GM19324 (cell line): ENCODE measurements around the gene SOX1.

Source experiments
- ATAC-seq: cut with Tn5 transposase; IDR thresholded peaks from one replicate; pipeline ENCODE4 v1.9.1; 2021; ENCODE audit warnings: mild to moderate bottlenecking, moderate library complexity; ENCODE audit not compliant: unreplicated experiment, low FRiP score

The SOX1 gene

DNA sequence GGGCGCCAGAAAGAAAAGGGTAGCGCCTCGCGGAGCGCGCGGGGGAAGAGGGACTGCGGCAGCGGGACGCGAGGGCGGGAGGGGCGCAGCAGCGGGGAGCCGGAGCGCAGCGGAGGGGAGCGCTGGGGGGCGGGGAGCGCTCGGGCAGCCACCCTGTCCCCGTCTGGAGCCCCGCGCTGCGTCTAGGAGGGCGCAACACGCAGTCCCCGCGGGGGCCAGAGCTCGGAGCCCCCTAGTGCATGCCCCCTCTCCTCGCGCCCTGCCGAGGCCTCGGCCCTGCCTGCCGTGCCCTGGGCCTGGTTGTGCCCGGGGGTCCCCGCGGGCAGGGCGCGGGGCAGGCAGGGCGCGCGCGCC lies 37.9 kb downstream of the SOX1 start:
- ATAC-seq: no peak

DNA sequence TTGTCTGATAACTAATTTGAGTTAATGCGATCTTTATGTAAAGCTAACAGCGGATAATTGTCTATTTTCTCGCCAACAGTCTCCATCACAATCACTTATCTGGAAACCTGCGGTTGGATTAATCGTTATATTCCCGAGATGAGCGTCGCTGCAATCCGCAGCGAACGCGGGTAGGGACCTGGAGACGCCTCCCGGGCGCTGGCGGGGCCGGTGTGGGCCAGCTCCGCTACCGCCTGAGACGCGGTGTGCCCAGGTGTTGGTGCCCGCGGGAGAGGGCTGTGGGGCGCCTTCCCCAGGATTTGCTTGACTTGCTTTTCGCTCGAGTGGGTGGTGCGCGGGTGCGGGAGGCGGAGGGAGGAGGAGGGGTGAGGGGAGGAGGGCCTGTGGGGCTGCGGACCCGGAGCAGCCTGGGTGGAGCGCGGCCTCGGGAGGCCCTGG lies 38.3 kb downstream of the SOX1 start:
- ATAC-seq: no peak

DNA sequence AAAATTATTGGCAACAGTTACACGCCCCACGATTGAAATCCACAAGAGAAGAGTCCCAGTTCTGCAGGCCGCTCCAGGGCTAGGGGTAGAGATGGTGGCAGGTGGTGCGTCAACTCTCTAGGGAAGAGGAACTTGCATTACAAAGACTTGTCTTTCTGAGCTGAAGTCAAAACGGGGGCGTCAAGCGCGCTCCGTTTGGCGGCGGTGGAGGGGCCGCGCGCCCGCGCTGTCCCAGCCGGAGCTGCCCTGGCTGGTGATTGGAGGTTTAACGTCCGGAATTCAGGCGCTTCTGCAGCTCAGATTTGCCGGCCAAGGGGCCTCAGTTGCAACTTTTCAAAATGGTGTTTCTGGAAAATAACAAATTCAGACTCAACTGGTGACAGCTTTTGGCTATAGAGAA lies 38.9 kb downstream of the SOX1 start:
- ATAC-seq: no peak

DNA sequence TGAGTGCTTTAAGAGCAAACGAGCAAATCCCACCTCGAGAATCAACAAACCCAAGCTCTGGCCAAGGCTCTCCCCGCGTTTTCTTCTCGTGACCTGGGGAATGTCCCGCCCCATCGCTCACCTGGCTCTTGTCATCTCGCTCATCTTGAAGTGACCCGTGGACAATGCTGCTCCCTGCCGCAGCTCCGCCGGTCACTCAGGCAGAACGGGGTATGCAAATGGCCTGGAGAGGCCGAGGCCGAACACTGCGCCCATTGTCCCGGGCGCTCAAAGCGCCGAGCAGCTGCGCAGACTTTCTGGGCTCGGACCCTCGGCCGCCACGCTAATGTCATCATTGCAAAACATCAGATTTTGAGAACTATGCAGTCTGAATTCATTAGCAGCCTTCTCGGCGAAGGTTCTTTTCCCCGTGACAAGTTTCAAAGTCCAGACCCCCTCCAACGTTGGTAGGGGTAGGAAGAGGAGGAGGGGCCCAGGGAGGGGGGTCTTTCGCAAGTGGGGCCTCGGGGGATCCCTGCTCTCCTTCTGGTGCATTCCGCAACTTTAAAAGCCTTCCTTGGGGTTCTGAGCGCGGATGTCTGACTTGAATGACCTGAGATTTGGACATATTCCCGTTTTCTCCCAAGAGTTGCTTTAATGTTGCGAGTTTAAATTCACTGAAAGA lies 39.7 kb downstream of the SOX1 start:
- ATAC-seq: no peak

DNA sequence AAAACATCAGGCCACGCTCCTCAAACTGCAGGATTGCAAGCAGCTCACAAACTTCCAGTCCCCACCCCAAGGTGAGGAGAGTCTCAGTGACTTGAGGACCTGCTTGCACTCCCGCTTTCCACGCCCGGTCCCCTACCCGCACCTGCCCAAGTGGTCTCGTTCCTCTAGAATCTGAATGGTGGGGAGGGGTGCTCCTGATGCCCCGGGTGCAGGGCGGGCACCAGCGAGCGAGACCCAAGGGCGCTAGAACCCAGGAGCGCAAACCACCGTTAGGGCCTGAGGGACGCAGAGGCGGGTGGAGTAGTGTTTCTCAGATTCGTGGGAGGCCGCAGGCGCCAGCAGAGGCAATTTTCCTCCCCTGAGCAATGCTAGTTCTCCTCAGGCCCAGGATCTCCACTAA lies 40.3 kb downstream of the SOX1 start:
- no peak for ATAC-seq

DNA sequence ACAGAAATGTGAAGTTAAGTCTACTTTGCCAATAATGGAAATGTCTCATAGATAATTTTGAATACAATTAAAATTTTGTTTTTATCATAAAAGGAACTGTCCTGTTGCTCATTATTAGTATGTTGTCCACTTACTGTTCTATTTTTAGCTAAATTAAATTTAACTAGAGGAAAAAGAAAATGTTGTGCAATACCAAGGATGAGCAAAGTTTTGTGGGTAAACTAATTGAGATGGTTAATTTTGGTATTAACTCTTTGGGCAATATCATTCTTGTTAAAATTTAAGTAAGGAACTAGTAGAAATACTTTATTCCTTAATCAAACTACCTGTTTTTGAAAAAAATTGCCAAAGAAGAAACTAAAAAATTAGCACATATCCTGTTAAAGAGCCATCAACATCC lies 43.5 kb downstream of the SOX1 start:
- ATAC-seq: no peak

DNA sequence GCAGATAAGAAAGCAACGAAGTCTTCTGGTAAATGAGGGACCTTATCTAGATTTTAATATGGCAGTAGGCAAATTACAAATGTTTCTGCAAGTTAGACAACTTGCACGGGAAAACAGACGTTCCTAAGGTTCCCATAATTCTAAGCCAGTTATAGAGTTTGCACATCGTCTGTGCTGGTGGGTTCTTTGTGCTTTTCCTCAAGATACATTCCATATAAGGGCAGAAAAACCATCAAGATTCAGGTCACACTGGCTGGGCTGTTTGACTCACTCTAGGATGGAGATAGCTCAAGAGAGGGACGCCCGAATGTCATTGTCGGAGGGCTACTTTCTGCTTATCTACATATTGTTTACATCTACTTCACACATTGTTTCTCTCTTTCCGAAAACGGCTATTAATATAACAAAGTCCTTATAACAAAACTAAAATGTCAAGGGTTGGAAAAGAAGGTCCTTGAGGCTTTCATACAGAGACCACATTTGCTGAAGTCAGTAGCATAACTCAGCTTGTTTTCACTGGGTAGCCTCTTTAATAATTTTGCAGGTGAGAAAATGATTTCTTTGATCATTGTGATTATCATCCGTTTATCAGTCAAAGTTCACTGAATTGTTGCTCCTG lies 44.4 kb downstream of the SOX1 start:
- ATAC-seq: no peak

DNA sequence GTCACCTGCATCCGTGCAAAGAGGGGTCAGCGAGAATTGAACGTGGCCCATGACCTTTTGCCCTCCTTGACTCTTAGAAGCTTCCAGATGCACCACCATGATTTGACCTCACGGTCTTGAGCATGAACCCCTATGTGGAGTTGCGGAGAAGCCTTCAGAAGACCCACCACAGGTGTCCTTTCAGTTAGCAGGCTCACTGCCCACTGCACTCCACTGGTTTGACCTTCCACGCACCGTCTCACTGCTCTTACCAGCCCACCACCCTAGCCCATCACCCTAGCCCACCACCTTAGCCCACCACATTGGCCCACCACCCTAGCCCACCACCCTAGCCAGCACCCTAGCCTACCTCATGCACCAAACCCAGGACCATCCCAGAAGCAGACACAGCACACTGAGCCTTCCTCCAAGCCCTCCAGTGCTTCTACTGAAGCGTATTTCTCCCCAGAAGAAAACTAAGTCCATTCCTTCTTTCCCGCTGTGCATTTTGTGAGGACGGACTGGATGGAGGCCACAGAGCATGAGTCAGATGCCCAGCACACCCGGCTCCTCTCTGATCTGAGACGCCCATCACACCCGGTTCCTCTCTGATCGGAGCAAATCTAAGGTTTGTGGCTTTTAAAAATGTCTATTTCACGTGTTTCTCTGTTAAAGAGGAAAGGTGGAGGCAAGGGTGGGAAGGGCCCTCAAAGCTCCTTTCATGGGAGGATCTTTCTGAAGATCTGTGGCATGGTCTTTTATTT lies 45.8 kb downstream of the SOX1 start:
- no peak for ATAC-seq

DNA sequence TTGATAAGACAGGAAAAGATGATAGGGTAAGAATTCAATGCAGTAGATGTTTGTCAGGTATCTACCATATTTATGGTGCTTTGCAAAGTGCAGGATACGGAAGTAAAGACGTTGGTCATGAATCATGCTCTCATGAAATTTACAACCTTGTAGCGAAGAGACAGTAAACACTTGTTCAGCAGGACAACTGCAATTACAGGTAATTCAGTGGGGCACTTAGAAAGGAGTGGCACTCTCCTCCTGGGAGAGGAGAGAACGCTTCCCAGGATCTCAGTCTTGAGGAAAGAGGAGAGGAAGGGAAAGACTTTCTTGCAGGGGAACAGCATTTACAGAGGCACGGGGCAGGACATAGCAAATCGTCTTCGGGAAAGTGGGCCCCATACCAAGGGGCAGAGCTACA lies 46.4 kb downstream of the SOX1 start:
- ATAC-seq: no peak

DNA sequence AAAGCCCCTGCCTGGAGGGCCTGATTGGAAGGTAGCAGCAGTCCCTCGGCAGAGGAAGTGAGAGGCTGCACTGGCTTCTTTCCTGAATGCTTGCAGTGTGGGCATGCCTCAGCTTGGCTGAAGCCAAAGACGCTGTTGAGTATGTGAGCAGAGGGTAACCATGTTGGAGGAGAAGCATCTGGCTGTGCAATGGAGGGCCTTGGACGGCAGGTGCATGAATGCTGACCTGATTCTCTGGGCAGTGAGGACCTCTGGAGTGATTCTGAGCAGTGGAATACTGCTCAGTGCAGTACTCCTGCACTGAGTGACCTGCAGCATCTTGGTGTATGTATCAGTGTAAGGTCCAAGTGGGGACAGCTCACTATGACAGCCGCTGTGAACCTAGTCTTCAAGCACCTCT lies 46.9 kb downstream of the SOX1 start:
- ATAC-seq: no peak

DNA sequence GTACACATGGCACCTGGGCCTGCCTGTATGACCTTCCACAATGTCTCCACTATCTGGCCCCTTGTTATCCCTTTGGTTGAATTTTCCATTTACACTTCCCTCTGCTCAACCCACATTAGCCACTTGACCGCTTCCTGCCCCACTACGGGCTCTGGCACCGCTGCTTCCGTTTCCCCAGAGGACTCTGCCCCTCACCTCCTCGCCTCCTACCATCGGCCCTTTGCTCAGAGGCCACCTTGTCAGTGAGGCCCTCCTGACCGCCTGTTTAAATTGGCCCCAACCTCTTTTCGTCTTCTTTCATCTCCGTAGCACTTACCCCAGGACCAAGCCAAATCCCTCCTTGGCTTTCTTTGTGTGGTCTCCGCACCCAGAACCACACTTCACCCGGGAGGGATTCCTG lies 47.4 kb downstream of the SOX1 start:
- ATAC-seq: no peak

DNA sequence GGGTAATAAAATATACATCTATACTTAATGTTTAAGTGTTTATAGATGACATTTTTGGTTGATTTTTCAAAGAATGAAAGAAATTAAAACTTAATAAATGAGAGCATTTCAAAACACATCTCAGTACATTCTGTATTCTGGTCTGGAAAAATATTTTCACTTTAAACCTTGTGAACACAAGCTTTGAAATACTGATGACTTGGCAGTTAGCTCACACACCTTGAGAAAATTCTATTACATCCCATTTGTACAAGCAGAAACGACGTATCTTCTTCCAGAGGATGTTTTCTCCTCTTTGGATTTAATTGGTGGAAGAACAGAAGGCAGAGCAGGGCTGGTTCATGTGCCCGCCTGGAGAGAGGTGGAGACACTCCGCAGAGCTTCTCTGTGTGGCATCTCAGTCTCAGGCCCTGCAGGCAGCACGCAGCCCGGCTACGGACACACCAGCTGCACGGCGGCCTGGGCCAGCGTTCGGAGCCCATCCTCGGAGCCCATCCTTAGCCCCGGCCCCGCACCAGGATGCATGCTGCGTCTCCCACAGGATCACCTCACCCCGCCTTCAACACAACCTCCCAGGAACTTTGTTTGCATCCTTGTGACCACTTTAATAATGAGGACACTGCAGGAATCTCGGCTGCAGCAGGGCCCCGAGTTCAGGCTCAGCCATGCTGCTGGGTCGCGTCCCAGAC lies 48.6 kb downstream of the SOX1 start:
- ATAC-seq: no peak

DNA sequence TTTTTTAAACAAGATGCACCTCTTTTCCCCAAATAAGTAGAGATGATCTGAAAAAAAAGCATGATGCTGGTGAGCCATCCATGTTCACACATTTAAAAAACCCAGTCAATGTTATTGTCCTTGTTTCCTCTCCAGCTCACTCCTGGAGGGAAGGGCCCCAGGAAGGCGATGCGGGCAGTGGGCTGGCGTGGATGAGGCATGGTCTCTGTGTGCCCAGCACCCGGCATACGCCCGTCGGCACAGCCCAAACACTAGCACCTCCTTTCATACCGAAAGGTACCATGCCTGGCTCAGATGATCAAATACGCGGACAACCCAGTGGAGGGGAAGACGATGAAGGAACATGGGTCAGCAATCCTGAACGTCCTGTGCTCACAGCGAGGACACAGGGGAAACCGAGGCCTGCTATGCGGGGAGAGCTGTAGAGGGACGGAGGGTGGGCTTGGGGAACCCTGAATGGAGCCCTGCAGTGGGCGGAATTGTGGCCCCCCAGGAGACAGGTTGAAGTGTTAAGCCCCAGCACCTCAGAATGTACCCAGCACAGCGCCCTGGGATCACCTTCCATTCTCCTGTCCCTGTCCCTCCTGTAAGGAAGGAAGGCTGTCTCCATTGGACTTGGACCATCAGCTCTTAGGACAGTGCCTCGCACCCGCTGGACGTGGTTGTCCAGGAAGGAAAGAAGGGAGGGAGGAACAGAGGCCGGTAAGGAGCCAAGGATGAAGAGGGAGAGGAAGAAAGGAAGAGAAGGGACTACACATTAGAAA lies 49.4 kb downstream of the SOX1 start:
- ATAC-seq: no peak

DNA sequence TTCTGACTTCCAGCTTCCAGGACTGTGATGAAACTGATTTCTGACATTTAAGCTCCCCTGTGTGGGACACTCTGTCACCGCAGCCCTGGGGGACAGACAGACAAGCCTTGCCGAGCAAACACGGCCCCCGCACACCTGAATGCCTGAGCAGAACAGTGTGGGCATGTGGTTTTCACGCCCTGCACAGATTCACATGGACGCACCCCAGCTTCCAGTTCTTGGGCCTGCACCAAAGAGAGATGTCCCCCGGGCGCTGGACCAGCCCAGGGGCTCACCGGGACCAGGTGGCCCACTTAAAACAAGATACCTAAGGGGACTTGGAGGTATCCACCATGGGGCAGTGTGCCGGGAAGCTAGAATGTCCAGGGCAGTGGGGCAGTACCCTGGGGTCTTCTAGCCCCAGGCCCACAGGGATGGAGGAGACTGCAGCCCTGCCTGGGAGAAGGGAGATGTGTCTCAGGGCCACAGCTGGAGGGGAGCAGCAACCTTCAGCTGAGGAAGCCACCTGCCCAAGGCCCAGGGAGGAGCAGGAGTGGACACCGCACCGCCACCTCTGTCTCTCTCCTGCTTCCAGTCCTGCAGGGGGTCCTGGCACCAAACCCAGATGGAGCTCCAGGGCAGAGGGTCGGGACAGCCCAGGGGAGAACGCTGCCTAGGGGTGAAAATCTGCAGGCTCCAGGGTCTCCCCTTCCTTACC lies 50.5 kb downstream of the SOX1 start:
- ATAC-seq: no peak

DNA sequence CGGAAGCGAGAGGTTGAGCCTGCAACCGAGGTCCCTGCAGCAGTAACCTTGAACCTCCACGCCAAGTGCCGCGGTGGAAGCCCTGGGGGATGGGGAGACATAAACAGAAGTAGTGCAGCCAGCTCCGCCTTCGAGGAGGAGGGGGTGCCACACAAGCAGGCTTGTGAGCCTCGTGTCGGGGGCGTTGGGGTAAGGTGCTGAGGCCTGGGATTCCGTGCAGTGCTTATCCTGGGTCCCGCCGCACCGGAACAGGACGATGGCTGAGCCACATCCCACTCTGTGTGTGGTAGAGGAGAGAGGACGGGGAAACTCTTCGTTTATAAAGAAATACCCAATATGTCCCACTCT lies 51.0 kb downstream of the SOX1 start:
- no peak for ATAC-seq

DNA sequence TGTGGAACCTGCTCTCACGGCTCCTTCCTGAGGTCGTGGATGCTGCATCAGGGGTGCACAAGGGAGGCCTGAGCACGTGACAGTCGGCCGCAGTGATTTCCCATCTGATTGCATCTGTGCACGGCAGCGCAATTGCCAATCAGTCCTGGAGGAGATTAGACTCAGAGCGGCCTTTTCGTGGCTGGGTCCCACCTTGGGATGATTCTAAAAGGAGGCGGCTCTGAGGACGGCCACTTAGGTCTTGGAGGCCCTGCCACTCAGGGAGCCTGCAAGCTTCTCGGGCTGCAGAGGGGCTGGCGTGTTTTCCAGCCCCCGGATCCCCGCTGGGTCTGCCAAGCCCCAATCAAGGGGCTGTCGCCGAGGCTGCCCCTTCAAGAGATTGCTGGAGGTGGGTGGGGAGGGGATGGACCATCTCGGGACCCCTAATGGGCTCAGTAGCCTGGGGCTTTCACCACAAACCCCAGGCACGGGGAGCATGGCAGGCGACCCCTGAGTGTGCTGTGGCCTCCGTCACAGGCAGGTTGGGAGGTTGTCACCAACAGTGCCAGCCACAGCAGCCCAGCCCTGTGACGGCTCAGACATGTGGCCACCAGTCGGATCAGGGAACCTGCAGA lies 51.6 kb downstream of the SOX1 start:
- ATAC-seq: no peak

DNA sequence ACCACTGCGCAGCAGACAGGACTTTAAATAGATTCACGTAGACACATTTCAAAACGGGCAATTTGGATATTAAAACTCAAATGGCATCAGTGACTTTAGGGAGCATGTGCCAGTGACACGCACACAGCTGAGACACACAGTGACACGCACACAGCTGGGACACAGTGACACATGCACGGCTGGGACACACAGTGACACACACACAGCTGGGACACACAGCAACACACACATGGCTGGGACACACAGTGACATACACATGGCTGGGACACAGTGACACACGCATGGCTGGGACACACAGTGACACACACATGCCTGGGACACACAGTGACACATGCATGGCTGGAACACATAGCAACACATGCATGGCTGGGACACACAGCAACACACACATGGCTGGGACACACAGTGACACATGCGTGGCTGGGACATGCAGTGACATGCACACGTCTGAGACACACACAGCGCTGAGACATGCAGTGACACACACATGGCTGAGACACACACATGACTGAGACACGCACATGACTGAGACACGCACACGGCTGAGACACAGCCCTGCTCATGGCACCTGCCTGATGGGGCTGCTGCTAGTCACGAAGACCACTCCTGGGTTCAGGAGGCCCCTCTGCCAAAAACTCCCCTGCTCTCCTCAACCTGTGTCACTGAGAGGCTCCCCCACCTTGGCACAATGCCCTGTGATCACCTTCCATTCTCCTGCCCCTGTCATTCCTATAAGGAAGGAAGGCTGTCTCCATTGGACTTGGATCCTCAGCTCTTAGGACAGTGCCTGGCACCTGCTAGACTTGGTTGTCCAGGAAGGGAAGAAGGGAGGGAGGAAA lies 52.5 kb downstream of the SOX1 start:
- ATAC-seq: no peak

DNA sequence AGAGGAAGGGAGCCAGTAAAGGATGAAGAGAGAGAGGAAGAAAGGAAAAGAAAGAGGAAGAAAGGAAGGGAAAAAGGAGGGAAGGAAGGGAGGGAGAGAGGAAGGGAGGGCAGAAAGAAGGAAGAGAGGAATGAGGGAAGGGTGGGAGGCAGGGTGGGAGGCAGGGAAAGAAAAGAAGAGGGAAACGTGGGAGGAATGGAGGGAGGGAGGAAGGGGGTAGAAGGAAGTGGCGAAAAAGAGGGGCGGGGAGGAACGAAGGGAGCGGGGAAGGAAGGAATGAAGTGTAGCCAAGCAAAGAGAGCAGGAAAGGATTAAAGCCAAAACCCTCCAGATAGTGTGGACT lies 53.1 kb downstream of the SOX1 start:
- no peak for ATAC-seq
